H1 (cell line): ENCODE data around the gene ADCK2. TPM values are rescaled to one million over a fixed set of nuclear protein-coding genes. Genes with fewer than 3 reads are reported as not detected.

ENCODE experiments used
- BACH1 ChIP-seq: IDR thresholded peaks from 2 replicates; pipeline ENCODE4 v1.6.1; 2012; ENCODE audit warnings: low read length, improper control_type of control experiment
- KDM4A ChIP-seq: IDR thresholded peaks from one replicate; pipeline ENCODE4 v1.7.1; 2012; ENCODE audit warnings: low read depth, mild to moderate bottlenecking, moderate library complexity, low read length, inconsistent platforms; ENCODE audit not compliant: severe bottlenecking
- RFX5 ChIP-seq: IDR thresholded peaks from 2 replicates; pipeline ENCODE4 v1.6.1; 2011; ENCODE audit warnings: low read depth, low read length, improper control_type of control experiment, borderline replicate concordance
- RNF2 ChIP-seq: fragments of 200-900, 300-1000 bp; sonication (generic); IDR thresholded peaks from 2 replicates; pipeline ENCODE4 v1.7.1; 2016; ENCODE audit warnings: borderline replicate concordance, low read depth, mild to moderate bottlenecking, antibody characterized with exemption, low read length; ENCODE audit not compliant: poor library complexity, severe bottlenecking; ENCODE audit errors: missing control alignments
- RXRA ChIP-seq: IDR thresholded peaks from 2 replicates; pipeline ENCODE4 v1.6.1; 2011; ENCODE audit warnings: low read depth, mild to moderate bottlenecking, low read length, moderate library complexity; ENCODE audit not compliant: insufficient read depth
- TEAD4 ChIP-seq: IDR thresholded peaks from 2 replicates; pipeline ENCODE4 v1.6.1; 2012; ENCODE audit warnings: low read depth, low read length, inconsistent platforms, mixed read lengths
- polyA plus RNA-seq, 7 experiments: library from polyadenylated mRNA; depleted of rRNA in 3 of 7; stranded (reverse) in 5 of 7; unstranded in 2 of 7; fragments of >200 nt in 5 of 7; fragments of 200-250 nt in 2 of 7; gene quantifications; 1 replicate in 5 of 7; 2 replicates in 1 of 7; 4 replicates in 1 of 7; pipeline versions ENCODE4 v1.2.1 to v1.2.3, GENCODE V29; 2011 to 2013; ENCODE audit warnings: missing spikeins in 2 of 7, mixed read lengths in 2 of 7
- total RNA-seq: library from RNA; stranded (reverse); fragmentation: NEBNext Ultra II Directional; extraction: Animal tissue kit (Norgen Biotek cat#: 25700); gene quantifications from 2 replicates; pipeline ENCODE4 v1.2.1, GENCODE V29; 2021
- TF ChIP-seq, protein P1 (sequence below): IDR thresholded peaks from 2 replicates; pipeline ENCODE4 v1.6.1; 2012; ENCODE audit warnings: low read length, inconsistent platforms
- TF ChIP-seq, protein P2 (sequence below), 3 experiments: IDR thresholded peaks; 1 replicate in 2 of 3; 2 replicates in 1 of 3; pipeline versions ENCODE4 v1.5.1 to v1.6.1; 2011; ENCODE audit warnings: low read length in 3 of 3, mild to moderate bottlenecking in 3 of 3, inconsistent platforms in 2 of 3, low read depth in 1 of 3, moderate library complexity in 1 of 3; ENCODE audit not compliant: insufficient read depth in 1 of 3; ENCODE audit errors: control extremely low read depth in 1 of 3

ADCK2 gene
- total and polyA plus RNA-seq, 2 of the 8 experiments (the other 6 are each of a cell fraction or from before 2014, with no cell fraction given) = 6.9 to 11.7 TPM

GRCh38 chr7:140674899-140675701, 2.4 kb downstream of the ADCK2 start (continued):
- TF ChIP-seq, protein P1, sequence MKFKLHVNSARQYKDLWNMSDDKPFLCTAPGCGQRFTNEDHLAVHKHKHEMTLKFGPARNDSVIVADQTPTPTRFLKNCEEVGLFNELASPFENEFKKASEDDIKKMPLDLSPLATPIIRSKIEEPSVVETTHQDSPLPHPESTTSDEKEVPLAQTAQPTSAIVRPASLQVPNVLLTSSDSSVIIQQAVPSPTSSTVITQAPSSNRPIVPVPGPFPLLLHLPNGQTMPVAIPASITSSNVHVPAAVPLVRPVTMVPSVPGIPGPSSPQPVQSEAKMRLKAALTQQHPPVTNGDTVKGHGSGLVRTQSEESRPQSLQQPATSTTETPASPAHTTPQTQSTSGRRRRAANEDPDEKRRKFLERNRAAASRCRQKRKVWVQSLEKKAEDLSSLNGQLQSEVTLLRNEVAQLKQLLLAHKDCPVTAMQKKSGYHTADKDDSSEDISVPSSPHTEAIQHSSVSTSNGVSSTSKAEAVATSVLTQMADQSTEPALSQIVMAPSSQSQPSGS = no peak
- TF ChIP-seq KDM4A (no peak), RXRA (no peak), RNF2 (no peak), BACH1 (no peak), RFX5 (no peak), TEAD4 (no peak)
- TF ChIP-seq, protein P2, sequence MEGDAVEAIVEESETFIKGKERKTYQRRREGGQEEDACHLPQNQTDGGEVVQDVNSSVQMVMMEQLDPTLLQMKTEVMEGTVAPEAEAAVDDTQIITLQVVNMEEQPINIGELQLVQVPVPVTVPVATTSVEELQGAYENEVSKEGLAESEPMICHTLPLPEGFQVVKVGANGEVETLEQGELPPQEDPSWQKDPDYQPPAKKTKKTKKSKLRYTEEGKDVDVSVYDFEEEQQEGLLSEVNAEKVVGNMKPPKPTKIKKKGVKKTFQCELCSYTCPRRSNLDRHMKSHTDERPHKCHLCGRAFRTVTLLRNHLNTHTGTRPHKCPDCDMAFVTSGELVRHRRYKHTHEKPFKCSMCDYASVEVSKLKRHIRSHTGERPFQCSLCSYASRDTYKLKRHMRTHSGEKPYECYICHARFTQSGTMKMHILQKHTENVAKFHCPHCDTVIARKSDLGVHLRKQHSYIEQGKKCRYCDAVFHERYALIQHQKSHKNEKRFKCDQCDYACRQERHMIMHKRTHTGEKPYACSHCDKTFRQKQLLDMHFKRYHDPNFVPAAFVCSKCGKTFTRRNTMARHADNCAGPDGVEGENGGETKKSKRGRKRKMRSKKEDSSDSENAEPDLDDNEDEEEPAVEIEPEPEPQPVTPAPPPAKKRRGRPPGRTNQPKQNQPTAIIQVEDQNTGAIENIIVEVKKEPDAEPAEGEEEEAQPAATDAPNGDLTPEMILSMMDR (IDR thresholded peaks at IDR 0.05; ENCODE audit: control extremely low read depth in 1 of 3, insufficient read depth in 1 of 3, low read depth in 1 of 3, low read length in 3 of 3) = peak; percentile 37 to 74 (median 63)
